ENCODE measurements around the gene RAB3C. TPM values are rescaled to one million over a fixed set of nuclear protein-coding genes. Genes with fewer than 3 reads are reported as not detected.

RAB3C gene
- polyA plus RNA-seq, 2 donors = 0.02 to 0.04 TPM

DNA sequence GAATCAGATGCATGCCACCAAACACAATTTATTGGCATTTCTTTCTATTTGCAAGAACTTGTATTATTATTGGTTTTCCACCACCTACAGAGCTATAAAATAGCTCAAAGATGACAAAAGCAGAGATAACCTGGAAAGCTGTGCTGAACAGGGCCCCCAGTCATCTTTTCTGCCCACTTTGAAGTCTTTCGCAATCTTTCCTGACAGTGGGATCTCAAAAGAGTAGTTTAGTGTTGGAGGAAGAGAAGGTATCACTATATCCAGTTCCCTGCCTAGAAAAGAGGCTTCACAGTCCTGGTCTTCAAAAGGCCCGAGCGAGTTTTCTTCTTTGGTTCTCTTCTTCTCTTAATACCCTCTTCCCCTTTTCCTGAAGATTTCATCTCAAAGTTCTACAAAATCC, 231.0 kb downstream of the RAB3C start:
- WGBS, 2 donors = 94 to 98% methylated on average over 3 of the region's 3 CpGs
- Histone ChIP-seq H3K27me3 (ENCODE audit: control insufficient read depth in 1 of 2, insufficient read depth in 2 of 2, low read length in 2 of 2) (peaks cover 0 to 3% of the 10 kb centered on the region in 2 donors), H3K4me3 (ENCODE audit: low read depth in 1 of 2, low read length in 2 of 2) (no peak overlapping the region), H3K9me3 (ENCODE audit: control insufficient read depth in 2 of 2, insufficient read depth in 1 of 2, low read depth in 1 of 2, low read length in 1 of 2) (no peaks in the 10 kb centered on the region), H3K27ac (ENCODE audit: low read depth in 2 of 2, low read length in 1 of 2) (no peak overlapping the region), H3K4me1 (ENCODE audit: control insufficient read depth in 2 of 2, insufficient read depth in 2 of 2, low read length in 1 of 2) (no peaks in the 10 kb centered on the region), H3K36me3 (ENCODE audit: control insufficient read depth in 2 of 2, insufficient read depth in 2 of 2, low read length in 1 of 2) (no peaks in the 10 kb centered on the region)

GRCh38 chr5:58816181-58816731, 233.4 kb downstream of the RAB3C start:
- Histone ChIP-seq H3K4me1 (ENCODE audit: control insufficient read depth in 2 of 2, insufficient read depth in 2 of 2, low read length in 1 of 2) (no peaks in the 10 kb centered on the region), H3K36me3 (ENCODE audit: control insufficient read depth in 2 of 2, insufficient read depth in 2 of 2, low read length in 1 of 2) (no peaks in the 10 kb centered on the region), H3K9me3 (ENCODE audit: control insufficient read depth in 2 of 2, insufficient read depth in 1 of 2, low read depth in 1 of 2, low read length in 1 of 2) (no peaks in the 10 kb centered on the region), H3K27ac (ENCODE audit: low read depth in 2 of 2, low read length in 1 of 2) (no peak overlapping the region), H3K4me3 (ENCODE audit: low read depth in 1 of 2, low read length in 2 of 2) (no peak overlapping the region), H3K27me3 (ENCODE audit: control insufficient read depth in 1 of 2, insufficient read depth in 2 of 2, low read length in 2 of 2) (no peaks in the 10 kb centered on the region)
- 80 to 89% methylated on average over 4 of the region's 4 CpGs for WGBS, 2 donors

GRCh38 chr5:58818465-58818864, 235.6 kb downstream of the RAB3C start:
- no peaks in the 10 kb centered on the region for H3K27me3 ChIP-seq (ENCODE audit: control insufficient read depth in 1 of 2, insufficient read depth in 2 of 2, low read length in 2 of 2)
- 41 to 68% methylated on average over 1 of the region's 1 CpG for WGBS, 2 donors
- no peaks in the 10 kb centered on the region for H3K4me1 ChIP-seq (ENCODE audit: control insufficient read depth in 2 of 2, insufficient read depth in 2 of 2, low read length in 1 of 2)
- no peaks in the 10 kb centered on the region for H3K9me3 ChIP-seq (ENCODE audit: control insufficient read depth in 2 of 2, insufficient read depth in 1 of 2, low read depth in 1 of 2, low read length in 1 of 2)
- H3K27ac ChIP-seq (ENCODE audit: low read depth in 2 of 2, low read length in 1 of 2) = no peak overlapping the region
- no peak overlapping the region for H3K4me3 ChIP-seq (ENCODE audit: low read depth in 1 of 2, low read length in 2 of 2)
- no peaks in the 10 kb centered on the region for H3K36me3 ChIP-seq (ENCODE audit: control insufficient read depth in 2 of 2, insufficient read depth in 2 of 2, low read length in 1 of 2)

- Histone ChIP-seq H3K4me3 (ENCODE audit: low read depth in 1 of 2, low read length in 2 of 2) (no peak overlapping the region), H3K4me1 (ENCODE audit: control insufficient read depth in 2 of 2, insufficient read depth in 2 of 2, low read length in 1 of 2) (no peaks in the 10 kb centered on the region), H3K27ac (ENCODE audit: low read depth in 2 of 2, low read length in 1 of 2) (no peak overlapping the region), H3K9me3 (ENCODE audit: control insufficient read depth in 2 of 2, insufficient read depth in 1 of 2, low read depth in 1 of 2, low read length in 1 of 2) (no peaks in the 10 kb centered on the region), H3K27me3 (ENCODE audit: control insufficient read depth in 1 of 2, insufficient read depth in 2 of 2, low read length in 2 of 2) (no peaks in the 10 kb centered on the region), H3K36me3 (ENCODE audit: control insufficient read depth in 2 of 2, insufficient read depth in 2 of 2, low read length in 1 of 2) (no peaks in the 10 kb centered on the region)
- WGBS, 2 donors = 71 to 76% methylated on average over 2 of the region's 2 CpGs
These were observed 242.6 kb downstream of the RAB3C start for GRCh38 chr5:58825441-58825840.

- Histone ChIP-seq H3K4me3 (ENCODE audit: low read depth in 1 of 2, low read length in 2 of 2) (no peak overlapping the region), H3K27ac (ENCODE audit: low read depth in 2 of 2, low read length in 1 of 2) (no peak overlapping the region), H3K4me1 (ENCODE audit: control insufficient read depth in 2 of 2, insufficient read depth in 2 of 2, low read length in 1 of 2) (no peaks in the 10 kb centered on the region), H3K36me3 (ENCODE audit: control insufficient read depth in 2 of 2, insufficient read depth in 2 of 2, low read length in 1 of 2) (no peaks in the 10 kb centered on the region), H3K27me3 (ENCODE audit: control insufficient read depth in 1 of 2, insufficient read depth in 2 of 2, low read length in 2 of 2) (no peaks in the 10 kb centered on the region), H3K9me3 (ENCODE audit: control insufficient read depth in 2 of 2, insufficient read depth in 1 of 2, low read depth in 1 of 2, low read length in 1 of 2) (no peaks in the 10 kb centered on the region)
- 72 to 74% methylated on average over 3 of the region's 3 CpGs for WGBS, 2 donors
These were observed 243.0 kb downstream of the RAB3C start for GRCh38 chr5:58825899-58826298.

DNA sequence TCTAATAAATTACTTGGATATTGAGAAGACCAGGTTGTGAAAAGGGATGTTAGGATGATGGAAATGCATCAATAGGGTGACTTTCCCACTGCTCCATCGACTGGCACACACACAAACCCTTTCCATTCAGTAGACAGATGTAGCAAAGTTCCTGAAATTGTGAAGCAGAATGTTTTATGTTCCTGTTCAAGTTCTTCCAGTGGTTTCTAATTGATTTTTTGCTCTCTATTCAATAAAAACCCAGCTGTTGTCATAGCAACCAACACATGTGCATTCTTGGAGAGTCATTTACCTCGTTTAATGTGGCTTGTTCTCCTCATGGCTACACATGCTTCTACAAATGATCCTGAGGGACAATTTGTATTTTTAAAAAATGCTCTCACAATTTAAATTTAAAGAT, 244.6 kb downstream of the RAB3C start:
- no peaks in the 10 kb centered on the region for H3K4me1 ChIP-seq (ENCODE audit: control insufficient read depth in 2 of 2, insufficient read depth in 2 of 2, low read length in 1 of 2)
- no peaks in the 10 kb centered on the region for H3K36me3 ChIP-seq (ENCODE audit: control insufficient read depth in 2 of 2, insufficient read depth in 2 of 2, low read length in 1 of 2)
- no peaks in the 10 kb centered on the region for H3K27me3 ChIP-seq (ENCODE audit: control insufficient read depth in 1 of 2, insufficient read depth in 2 of 2, low read length in 2 of 2)
- H3K9me3 ChIP-seq (ENCODE audit: control insufficient read depth in 2 of 2, insufficient read depth in 1 of 2, low read depth in 1 of 2, low read length in 1 of 2) = no peaks in the 10 kb centered on the region
- H3K4me3 ChIP-seq (ENCODE audit: low read depth in 1 of 2, low read length in 2 of 2) = no peak overlapping the region
- 38 to 40% methylated on average over 2 of the region's 2 CpGs for WGBS, 2 donors
- no peak overlapping the region for H3K27ac ChIP-seq (ENCODE audit: low read depth in 2 of 2, low read length in 1 of 2)

- Histone ChIP-seq H3K27me3 (ENCODE audit: control insufficient read depth in 1 of 2, insufficient read depth in 2 of 2, low read length in 2 of 2) (no peaks in the 10 kb centered on the region), H3K4me1 (ENCODE audit: control insufficient read depth in 2 of 2, insufficient read depth in 2 of 2, low read length in 1 of 2) (no peaks in the 10 kb centered on the region), H3K27ac (ENCODE audit: low read depth in 2 of 2, low read length in 1 of 2) (no peak overlapping the region), H3K9me3 (ENCODE audit: control insufficient read depth in 2 of 2, insufficient read depth in 1 of 2, low read depth in 1 of 2, low read length in 1 of 2) (no peaks in the 10 kb centered on the region), H3K4me3 (ENCODE audit: low read depth in 1 of 2, low read length in 2 of 2) (no peak overlapping the region), H3K36me3 (ENCODE audit: control insufficient read depth in 2 of 2, insufficient read depth in 2 of 2, low read length in 1 of 2) (no peaks in the 10 kb centered on the region)
- 78 to 79% methylated on average over 4 of the region's 4 CpGs for WGBS, 2 donors
These were observed 245.4 kb downstream of the RAB3C start for GRCh38 chr5:58828258-58828657.

GRCh38 chr5:58834242-58835225, 251.7 kb downstream of the RAB3C start:
- H3K27me3 ChIP-seq (ENCODE audit: control insufficient read depth in 1 of 2, insufficient read depth in 2 of 2, low read length in 2 of 2) = no peaks in the 10 kb centered on the region
- H3K36me3 ChIP-seq (ENCODE audit: control insufficient read depth in 2 of 2, insufficient read depth in 2 of 2, low read length in 1 of 2) = no peaks in the 10 kb centered on the region
- H3K9me3 ChIP-seq (ENCODE audit: control insufficient read depth in 2 of 2, insufficient read depth in 1 of 2, low read depth in 1 of 2, low read length in 1 of 2) = no peaks in the 10 kb centered on the region
- H3K27ac ChIP-seq (ENCODE audit: low read depth in 2 of 2, low read length in 1 of 2) = no peak overlapping the region
- no peak overlapping the region for H3K4me3 ChIP-seq (ENCODE audit: low read depth in 1 of 2, low read length in 2 of 2)
- H3K4me1 ChIP-seq (ENCODE audit: control insufficient read depth in 2 of 2, insufficient read depth in 2 of 2, low read length in 1 of 2) = no peaks in the 10 kb centered on the region

DNA sequence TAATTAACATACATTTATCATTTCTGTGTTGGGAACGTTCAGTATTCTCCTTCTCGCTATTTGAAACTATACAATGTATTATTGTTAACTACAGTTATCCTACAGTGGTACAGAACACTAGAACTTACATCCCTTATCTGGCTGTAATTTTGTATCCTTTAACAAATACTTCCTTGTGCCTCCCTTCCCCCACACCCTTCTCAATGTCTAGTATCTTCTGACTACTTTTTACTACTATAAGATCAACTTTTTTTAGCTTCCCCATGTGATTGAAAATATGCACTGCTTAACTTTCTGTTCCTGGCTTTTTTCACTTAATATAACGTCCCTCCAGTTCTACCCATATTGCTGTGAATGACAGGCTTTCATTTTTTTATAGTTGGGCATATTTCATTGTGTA, 253.5 kb downstream of the RAB3C start:
- 73 to 76% methylated on average over 3 of the region's 3 CpGs for WGBS, 2 donors
- H3K36me3 ChIP-seq (ENCODE audit: control insufficient read depth in 2 of 2, insufficient read depth in 2 of 2, low read length in 1 of 2) = no peaks in the 10 kb centered on the region
- H3K27ac ChIP-seq (ENCODE audit: low read depth in 2 of 2, low read length in 1 of 2) = no peak overlapping the region
- H3K4me1 ChIP-seq (ENCODE audit: control insufficient read depth in 2 of 2, insufficient read depth in 2 of 2, low read length in 1 of 2) = no peaks in the 10 kb centered on the region
- no peak overlapping the region for H3K4me3 ChIP-seq (ENCODE audit: low read depth in 1 of 2, low read length in 2 of 2)
- H3K9me3 ChIP-seq (ENCODE audit: control insufficient read depth in 2 of 2, insufficient read depth in 1 of 2, low read depth in 1 of 2, low read length in 1 of 2) = peaks cover 0 to 6% of the 10 kb centered on the region in 2 donors
- no peaks in the 10 kb centered on the region for H3K27me3 ChIP-seq (ENCODE audit: control insufficient read depth in 1 of 2, insufficient read depth in 2 of 2, low read length in 2 of 2)

- Histone ChIP-seq H3K4me3 (ENCODE audit: low read depth in 1 of 2, low read length in 2 of 2) (no peak overlapping the region), H3K4me1 (ENCODE audit: control insufficient read depth in 2 of 2, insufficient read depth in 2 of 2, low read length in 1 of 2) (no peaks in the 10 kb centered on the region), H3K36me3 (ENCODE audit: control insufficient read depth in 2 of 2, insufficient read depth in 2 of 2, low read length in 1 of 2) (no peaks in the 10 kb centered on the region), H3K9me3 (ENCODE audit: control insufficient read depth in 2 of 2, insufficient read depth in 1 of 2, low read depth in 1 of 2, low read length in 1 of 2) (peaks cover 0 to 6% of the 10 kb centered on the region in 2 donors), H3K27ac (ENCODE audit: low read depth in 2 of 2, low read length in 1 of 2) (no peak overlapping the region), H3K27me3 (ENCODE audit: control insufficient read depth in 1 of 2, insufficient read depth in 2 of 2, low read length in 2 of 2) (no peaks in the 10 kb centered on the region)
These were observed 255.9 kb downstream of the RAB3C start for GRCh38 chr5:58838729-58839128.
